ENCODE results near the gene ENOX2.

- TF ChIP-seq PATZ1 (CRISPR knock-in tag; IDR thresholded peaks at IDR 0.05; ENCODE audit: borderline replicate concordance) = no peak
- no peak for TF ChIP-seq TCF4 (CRISPR knock-in tag; IDR thresholded peaks at IDR 0.05; ENCODE audit: borderline replicate concordance)
- TF ChIP-seq RARB (CRISPR knock-in tag; IDR thresholded peaks at IDR 0.05) = no peak
- no peak for TF ChIP-seq PPARA (CRISPR knock-in tag; IDR thresholded peaks at IDR 0.05; ENCODE audit: borderline replicate concordance)
These were observed 177.5 kb downstream of the ENOX2 start for GRCh38 chrX:130725519-130725918.

Data from SK-N-SH treated with all-trans-retinoic acid at 6 μM for 48 hours (cell line).